Neuronal stem cell (in vitro differentiated cells): ENCODE measurements around the gene GATAD2B.

ENCODE experiments used
- DNase-seq: peaks from one replicate; pipeline ENCODE4 v3.0.0-alpha.2; 2013; ENCODE audit warnings: low spot score
- H2AFZ ChIP-seq: one replicate; pipeline ENCODE4 v1.6.1; 2013; ENCODE audit warnings: mild to moderate bottlenecking, low read length, inconsistent platforms
- H2AK5ac ChIP-seq: 2 replicates; pipeline ENCODE4 v1.6.1; 2013; ENCODE audit warnings: low read depth, mild to moderate bottlenecking, inconsistent platforms, low read length, moderate library complexity, mixed read lengths
- H2BK120ac ChIP-seq: 2 replicates; pipeline ENCODE4 v1.6.1; 2013; ENCODE audit warnings: low read depth, mild to moderate bottlenecking, inconsistent platforms, low read length, moderate library complexity, mixed read lengths
- H2BK12ac ChIP-seq: one replicate; pipeline ENCODE4 v1.6.1; 2013; ENCODE audit warnings: low read length, inconsistent platforms
- H2BK15ac ChIP-seq: 2 replicates; pipeline ENCODE4 v1.6.1; 2013; ENCODE audit warnings: mild to moderate bottlenecking, low read length, inconsistent platforms, mixed read lengths
- H2BK5ac ChIP-seq: one replicate; pipeline ENCODE4 v1.6.1; 2013; ENCODE audit warnings: inconsistent platforms, mild to moderate bottlenecking, low read length, moderate library complexity
- H3K14ac ChIP-seq: one replicate; pipeline ENCODE4 v1.6.1; 2013; ENCODE audit warnings: low read length, inconsistent platforms
- H3K18ac ChIP-seq: 2 replicates; pipeline ENCODE4 v1.6.1; 2013; ENCODE audit warnings: low read length, inconsistent platforms
- H3K23ac ChIP-seq: 2 replicates; pipeline ENCODE4 v1.6.1; 2013; ENCODE audit warnings: low read depth, mild to moderate bottlenecking, mixed read lengths, low read length, inconsistent platforms; ENCODE audit not compliant: poor library complexity
- H3K27ac ChIP-seq: replicated peaks from 3 replicates; pipeline ENCODE4 v1.5.1; 2013; ENCODE audit warnings: low read length, inconsistent platforms
- H3K27me3 ChIP-seq, 3 experiments: 2 replicates each; pipeline ENCODE4 v1.6.1; 2013; ENCODE audit warnings: low read length in 3 of 3, mild to moderate bottlenecking in 2 of 3, inconsistent platforms in 1 of 3, low read depth in 1 of 3, mixed read lengths in 1 of 3, moderate library complexity in 1 of 3; ENCODE audit not compliant: control insufficient read depth in 3 of 3, insufficient read depth in 3 of 3
- H3K36me3 ChIP-seq, 2 donors: replicated peaks in 1 of 2; 2 replicates each; pipeline ENCODE4 v1.6.1; 2013; ENCODE audit warnings: low read length in 2 of 2; ENCODE audit not compliant: control insufficient read depth in 2 of 2, insufficient read depth in 2 of 2
- H3K4ac ChIP-seq: 2 replicates; pipeline ENCODE4 v1.6.1; 2013; ENCODE audit warnings: inconsistent platforms, mild to moderate bottlenecking, low read length, moderate library complexity
- H3K4me1 ChIP-seq, 2 donors: 1 replicate in 1 of 2; 2 replicates in 1 of 2; pipeline ENCODE4 v1.6.1; 2013; ENCODE audit warnings: low read length in 2 of 2, low read depth in 1 of 2; ENCODE audit not compliant: control insufficient read depth in 2 of 2, insufficient read depth in 1 of 2
- H3K4me2 ChIP-seq: one replicate; pipeline ENCODE4 v1.6.1; 2013; ENCODE audit warnings: mild to moderate bottlenecking, low read length, inconsistent platforms; ENCODE audit not compliant: insufficient read depth, poor library complexity, severe bottlenecking
- H3K4me3 ChIP-seq, 2 donors: 2 replicates each; pipeline ENCODE4 v1.5.1; 2013; ENCODE audit warnings: low read length in 2 of 2, mild to moderate bottlenecking in 2 of 2, inconsistent platforms in 1 of 2, moderate library complexity in 1 of 2
- H3K79me1 ChIP-seq: one replicate; pipeline ENCODE4 v1.6.1; 2013; ENCODE audit warnings: low read depth, mild to moderate bottlenecking, inconsistent platforms, low read length, moderate library complexity
- H3K9ac ChIP-seq: one replicate; pipeline ENCODE4 v1.6.1; 2013; ENCODE audit warnings: mild to moderate bottlenecking, low read depth, low read length, inconsistent platforms; ENCODE audit not compliant: poor library complexity
- H3K9me3 ChIP-seq, 2 donors: replicated peaks in 1 of 2; 2 replicates each; pipeline versions ENCODE3 to v1.6.1; 2013; ENCODE audit warnings: low read length in 2 of 2, mild to moderate bottlenecking in 2 of 2, inconsistent platforms in 1 of 2, low read depth in 1 of 2, mixed read lengths in 1 of 2, moderate library complexity in 1 of 2; ENCODE audit not compliant: control insufficient read depth in 2 of 2, insufficient read depth in 1 of 2
- H4K8ac ChIP-seq: one replicate; pipeline ENCODE4 v1.6.1; 2013; ENCODE audit warnings: low read depth, mild to moderate bottlenecking, inconsistent platforms, low read length, moderate library complexity
- H4K91ac ChIP-seq: one replicate; pipeline ENCODE4 v1.6.1; 2013; ENCODE audit warnings: low read length, low read depth, mild to moderate bottlenecking, inconsistent platforms; ENCODE audit not compliant: poor library complexity
- WGBS, 2 donors: extraction: QIAGEN DNeasy Blood & Tissue Kit; methylation state at CpG; one replicate each; pipeline ENCODE4 v1.1.7; 2013; ENCODE audit warnings: missing lambda C conversion rate in 2 of 2, mixed read lengths in 1 of 2; ENCODE audit not compliant: insufficient read length in 2 of 2, insufficient replicate concordance in 1 of 2; ENCODE audit errors: extremely low coverage in 2 of 2; 5-methylcytosine and 5-hydroxymethylcytosine counted together

The GATAD2B gene

DNA sequence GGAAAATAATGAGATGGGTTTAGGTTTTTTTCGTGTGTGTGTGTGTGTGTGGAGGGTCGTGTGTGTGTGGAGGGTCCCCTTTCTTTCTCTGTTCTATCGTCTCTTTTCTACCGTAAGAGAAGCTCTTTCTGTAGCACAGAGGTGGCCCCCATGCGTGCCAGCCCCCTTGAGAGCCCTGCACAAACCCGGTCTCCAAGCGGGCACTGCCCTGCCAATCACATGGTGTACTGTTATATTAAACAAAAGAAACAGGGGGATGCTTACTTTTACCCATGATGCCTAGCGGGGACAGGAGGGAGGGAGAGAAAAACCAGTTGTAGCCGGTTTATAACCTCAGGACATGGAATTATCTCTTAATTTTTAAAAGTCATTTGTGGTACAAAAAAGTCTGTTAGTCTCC, 41.0 kb downstream of the GATAD2B start:
- Histone ChIP-seq H3K27ac (no peak overlapping the region), H3K23ac (no peak overlapping the region), H3K18ac (no peak overlapping the region), H2BK15ac (no peak overlapping the region), H3K27me3 (no peaks in the 10 kb centered on the region), H2BK120ac (no peak overlapping the region), H4K91ac (no peak overlapping the region), H3K9ac (no peak overlapping the region), H3K14ac (no peak overlapping the region), H2AFZ (peak overlapping the region; percentile 74), H4K8ac (no peak overlapping the region), H2BK12ac (no peak overlapping the region), H3K4ac (no peak overlapping the region), H2BK5ac (no peak overlapping the region), H3K4me3 (no peak overlapping the region), H3K36me3 (peaks cover 0 to 10% of the 10 kb centered on the region in 2 donors), H3K4me1 (peaks cover 7 to 27% of the 10 kb centered on the region in 2 donors), H2AK5ac (no peak overlapping the region), H3K79me1 (peaks cover 1% of the 10 kb centered on the region), H3K4me2 (no peak overlapping the region), H3K9me3 (peaks cover 0 to 4% of the 10 kb centered on the region in 2 donors)
- no peak for DNase-seq
- 100% methylated on average over 1 of the region's 9 CpGs for WGBS, 2 donors

DNA sequence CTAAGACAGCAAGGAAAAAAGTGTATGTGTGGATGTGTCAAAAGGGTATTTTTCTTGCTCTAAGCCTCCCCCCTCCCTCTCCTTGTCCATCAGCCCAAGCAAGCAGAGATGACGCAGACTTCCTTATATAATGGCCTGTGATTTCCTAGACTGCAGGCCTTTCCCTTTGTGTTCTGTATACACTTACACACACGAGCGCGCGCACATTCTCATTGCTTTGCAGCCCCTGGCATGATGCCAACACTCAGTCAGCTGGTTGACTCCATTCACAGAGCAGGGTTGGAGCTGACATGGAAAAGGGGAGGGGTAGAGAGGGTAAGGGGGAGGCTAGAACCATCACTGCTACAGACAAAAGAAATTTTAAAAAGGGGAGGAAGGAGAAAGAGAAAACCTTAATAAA, 41.8 kb downstream of the GATAD2B start:
- H3K9me3 ChIP-seq = peaks cover 0 to under 1% of the 10 kb centered on the region in 2 donors
- no peak overlapping the region for H4K91ac ChIP-seq
- H3K18ac ChIP-seq = no peak overlapping the region
- H2BK15ac ChIP-seq = no peak overlapping the region
- H2AFZ ChIP-seq = peak overlapping the region; percentile 5
- no peak overlapping the region for H3K14ac ChIP-seq
- H3K9ac ChIP-seq = no peak overlapping the region
- H2AK5ac ChIP-seq = no peak overlapping the region
- H3K4me3 ChIP-seq = peak overlapping the region in 1 of 2 donors; percentile 0
- DNase-seq = no peak
- no peak overlapping the region for H3K27ac ChIP-seq
- no peak overlapping the region for H2BK5ac ChIP-seq
- no peak overlapping the region for H3K23ac ChIP-seq
- no peak overlapping the region for H2BK120ac ChIP-seq
- no CpG with 5 or more reads among the region's 5 CpGs for WGBS, 2 donors
- no peaks in the 10 kb centered on the region for H3K27me3 ChIP-seq
- peaks cover 3% of the 10 kb centered on the region for H3K79me1 ChIP-seq
- H2BK12ac ChIP-seq = no peak overlapping the region
- no peak overlapping the region for H3K4me2 ChIP-seq
- H3K36me3 ChIP-seq = peaks cover 3 to 4% of the 10 kb centered on the region in 2 donors
- no peak overlapping the region for H3K4ac ChIP-seq
- H4K8ac ChIP-seq = no peak overlapping the region
- H3K4me1 ChIP-seq = peaks cover 7 to 27% of the 10 kb centered on the region in 2 donors

DNA sequence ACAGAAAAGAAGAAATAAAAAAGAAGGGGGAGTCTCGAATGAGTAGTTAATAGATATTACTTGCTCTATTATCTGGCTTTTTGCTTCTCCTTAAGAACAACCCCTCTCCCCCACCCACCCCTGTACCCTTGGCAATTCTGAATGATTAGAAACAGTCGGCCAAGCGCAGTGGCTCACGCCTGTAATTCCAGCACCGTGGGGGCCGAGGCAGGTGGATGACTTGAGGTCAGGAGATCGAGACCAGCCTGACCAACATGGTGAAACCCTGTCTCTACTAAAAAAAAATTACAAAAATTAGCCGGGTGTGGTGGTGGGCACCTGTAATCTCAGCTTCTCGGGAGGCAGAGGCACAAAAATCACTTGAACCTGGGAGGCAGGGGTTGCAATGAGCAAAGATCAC, 42.7 kb downstream of the GATAD2B start:
- Histone ChIP-seq H2BK15ac (no peak overlapping the region), H3K4me1 (peaks cover 7 to 27% of the 10 kb centered on the region in 2 donors), H2BK5ac (no peak overlapping the region), H3K36me3 (peaks cover 3 to 10% of the 10 kb centered on the region in 2 donors), H2AK5ac (no peak overlapping the region), H3K23ac (no peak overlapping the region), H3K4me3 (no peak overlapping the region), H3K79me1 (peaks cover 3% of the 10 kb centered on the region), H3K14ac (no peak overlapping the region), H2AFZ (no peak overlapping the region), H3K4me2 (no peak overlapping the region), H3K18ac (no peak overlapping the region), H4K8ac (no peak overlapping the region), H2BK120ac (no peak overlapping the region), H4K91ac (no peak overlapping the region), H3K9me3 (no peaks in the 10 kb centered on the region), H3K27me3 (no peaks in the 10 kb centered on the region), H3K4ac (no peak overlapping the region), H3K9ac (no peak overlapping the region), H3K27ac (no peak overlapping the region), H2BK12ac (no peak overlapping the region)
- no peak for DNase-seq
- no CpG with 5 or more reads among the region's 9 CpGs for WGBS, 2 donors

DNA sequence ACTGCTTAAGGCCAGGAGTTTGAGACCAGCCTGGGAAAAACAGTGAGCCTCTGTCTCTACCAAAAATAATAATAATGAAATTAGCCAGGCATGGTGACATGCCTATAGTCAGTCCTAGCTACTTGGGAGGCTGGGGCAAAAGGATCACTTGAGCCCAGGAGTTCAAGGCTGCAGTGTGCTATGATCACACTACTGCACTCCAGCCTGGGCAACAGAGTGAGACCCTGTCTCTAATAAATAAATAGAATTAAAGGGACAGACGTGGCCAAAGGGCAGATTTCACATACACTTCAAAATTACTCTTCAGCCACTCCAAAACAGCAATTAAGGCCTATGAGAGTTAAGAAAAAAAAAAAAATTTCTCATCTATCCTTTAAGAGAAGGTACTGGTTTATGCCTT, 45.7 kb downstream of the GATAD2B start:
- Histone ChIP-seq H3K36me3 (peaks cover 3 to 11% of the 10 kb centered on the region in 2 donors), H3K9me3 (no peaks in the 10 kb centered on the region), H2BK5ac (no peak overlapping the region), H2BK12ac (no peak overlapping the region), H4K91ac (no peak overlapping the region), H2BK120ac (no peak overlapping the region), H4K8ac (no peak overlapping the region), H3K27ac (no peak overlapping the region), H3K9ac (no peak overlapping the region), H3K27me3 (no peaks in the 10 kb centered on the region), H2AFZ (no peak overlapping the region), H3K4me1 (peaks cover 6 to 19% of the 10 kb centered on the region in 2 donors), H3K18ac (no peak overlapping the region), H3K4ac (no peak overlapping the region), H3K23ac (no peak overlapping the region), H2BK15ac (no peak overlapping the region), H3K79me1 (peaks cover 3% of the 10 kb centered on the region), H3K4me3 (no peak overlapping the region), H3K4me2 (no peak overlapping the region), H3K14ac (no peak overlapping the region), H2AK5ac (no peak overlapping the region)
- no CpG with 5 or more reads among the region's 1 CpG for WGBS, 2 donors
- DNase-seq = no peak
